Amniotic stem cell (primary cell): Measurements from ENCODE around the gene CERK.

Experiments
- DNase-seq: peaks from one replicate; lab custom pipeline; 2025; lab: John Stamatoyannopoulos, UW

Gene CERK

GRCh38 chr22:46731246-46732040 lies 6.6 kb downstream of the CERK start:
- DNase-seq: no peak

- no peak for DNase-seq
Measured at GRCh38 chr22:46730568-46731245, 7.3 kb downstream of the CERK start.

- DNase-seq: no peak
Measured at GRCh38 chr22:46728470-46728869, 9.6 kb downstream of the CERK start.

- no peak for DNase-seq
Measured at GRCh38 chr22:46727813-46728364, 10.2 kb downstream of the CERK start.

GRCh38 chr22:46726986-46727317 lies 11.1 kb downstream of the CERK start:
- DNase-seq: no peak

- no peak for DNase-seq
Measured at GRCh38 chr22:46726066-46726985, 11.7 kb downstream of the CERK start.

- no peak for DNase-seq
Measured at GRCh38 chr22:46725096-46725495, 13.0 kb downstream of the CERK start.

- DNase-seq: no peak
Measured at GRCh38 chr22:46723882-46724281, 14.2 kb downstream of the CERK start.

- no peak for DNase-seq
Measured at GRCh38 chr22:46721501-46722085, 16.5 kb downstream of the CERK start.

- DNase-seq: no peak
Measured at GRCh38 chr22:46719921-46720320, 18.1 kb downstream of the CERK start.

- no peak for DNase-seq
Measured at GRCh38 chr22:46714550-46714949, 23.5 kb downstream of the CERK start.

GRCh38 chr22:46712288-46712687 lies 25.8 kb downstream of the CERK start:
- DNase-seq: no peak

GRCh38 chr22:46710806-46711205 lies 27.2 kb downstream of the CERK start:
- DNase-seq: no peak

GRCh38 chr22:46708766-46709330 lies 29.2 kb downstream of the CERK start:
- DNase-seq: no peak

- no peak for DNase-seq
Measured at GRCh38 chr22:46707827-46708570, 30.1 kb downstream of the CERK start.

GRCh38 chr22:46707305-46707704 lies 30.7 kb downstream of the CERK start:
- DNase-seq: no peak

GRCh38 chr22:46706060-46706459 lies 32.0 kb downstream of the CERK start:
- no peak for DNase-seq

GRCh38 chr22:46703996-46704370 lies 34.1 kb downstream of the CERK start:
- DNase-seq: no peak

GRCh38 chr22:46703171-46703995 lies 34.7 kb downstream of the CERK start:
- no peak for DNase-seq

GRCh38 chr22:46701262-46701661 lies 36.8 kb downstream of the CERK start:
- no peak for DNase-seq
